ENCODE results near the gene SRGAP1.

SRGAP1 gene

DNA sequence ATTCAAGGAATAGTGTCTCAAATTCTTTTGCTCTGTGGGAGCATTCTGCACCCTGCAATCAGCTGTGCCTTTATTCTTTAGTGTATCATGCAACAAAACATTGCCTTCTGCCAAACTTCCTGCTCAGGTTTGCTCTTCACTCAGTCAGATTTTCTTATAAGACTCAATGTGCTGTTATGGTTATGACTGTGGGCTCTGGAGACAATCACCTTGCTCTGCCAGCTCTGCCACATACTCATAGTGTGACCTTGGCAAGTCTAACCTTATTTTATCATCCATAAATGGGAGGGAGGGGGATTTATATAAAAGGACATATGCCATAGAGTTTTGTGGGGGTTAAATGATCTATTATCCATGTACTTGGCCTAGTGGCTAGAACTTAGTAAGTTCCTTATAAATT is 51.3 kb downstream of the SRGAP1 start:
- Histone ChIP-seq H2AFZ (ENCODE audit: insufficient read depth, low read length, poor library complexity) (no peak overlapping the region), H3K23ac (ENCODE audit: low read length) (no peak overlapping the region), H3K9me3 (ENCODE audit: insufficient read depth, low read depth, low read length) (no peaks in the 10 kb centered on the region), H4K91ac (ENCODE audit: low read depth, low read length) (no peak overlapping the region), H2BK12ac (ENCODE audit: low read length) (no peak overlapping the region), H3K27me3 (ENCODE audit: insufficient read depth, low read length) (no peaks in the 10 kb centered on the region), H2AK5ac (ENCODE audit: low read length) (no peak overlapping the region), H3K4me2 (ENCODE audit: low read length) (no peak overlapping the region), H3K79me2 (ENCODE audit: control insufficient read depth, insufficient read depth, low read length, poor library complexity) (no peaks in the 10 kb centered on the region), H4K8ac (ENCODE audit: low read depth, low read length) (no peak overlapping the region), H3K4me1 (ENCODE audit: control insufficient read depth in 1 of 2, insufficient read depth in 2 of 2, low read length in 2 of 2) (no peaks in the 10 kb centered on the region), H2BK120ac (ENCODE audit: insufficient read depth, low read length, poor library complexity) (no peak overlapping the region), H3K9ac (ENCODE audit: low read length) (no peak overlapping the region), H3K18ac (ENCODE audit: low read length) (no peak overlapping the region), H2BK5ac (ENCODE audit: low read depth, low read length, poor library complexity) (no peak overlapping the region), H3K79me1 (ENCODE audit: low read length) (no peaks in the 10 kb centered on the region), H3K14ac (ENCODE audit: low read length) (no peak overlapping the region), H3K4ac (ENCODE audit: low read depth, low read length) (no peak overlapping the region), H3K4me3 (ENCODE audit: low read depth, low read length) (no peak overlapping the region), H3K27ac (ENCODE audit: low read depth, low read length) (no peak overlapping the region), H3K36me3 (ENCODE audit: control insufficient read depth in 1 of 2, insufficient read depth in 2 of 2, low read length in 2 of 2) (no peaks in the 10 kb centered on the region), H4K12ac (ENCODE audit: low read depth, low read length) (no peak overlapping the region)
- DNase-seq: no peak

DNA sequence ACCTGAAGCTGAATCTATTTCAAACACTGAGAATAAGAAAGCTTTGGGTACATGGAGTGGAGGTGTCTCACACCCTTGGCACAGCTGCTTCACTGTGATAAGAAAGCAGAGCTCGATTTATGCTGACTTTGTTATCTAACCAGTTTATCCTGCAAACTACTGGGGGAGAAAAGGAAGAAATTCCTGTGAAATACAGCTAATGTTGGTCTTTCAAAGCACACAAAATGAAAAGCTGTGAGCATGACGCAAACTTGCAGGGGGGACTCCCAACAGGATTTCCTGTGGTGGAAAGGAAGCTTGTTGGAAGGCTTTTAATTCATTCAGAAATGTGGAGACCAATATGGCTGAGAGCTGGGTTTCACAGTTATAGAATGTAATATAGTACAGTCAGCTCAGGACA is 53.4 kb downstream of the SRGAP1 start:
- Histone ChIP-seq H2BK120ac (ENCODE audit: insufficient read depth, low read length, poor library complexity) (no peak overlapping the region), H3K4ac (ENCODE audit: low read depth, low read length) (no peak overlapping the region), H4K8ac (ENCODE audit: low read depth, low read length) (peak overlapping the region; percentile 19), H4K12ac (ENCODE audit: low read depth, low read length) (no peak overlapping the region), H3K23ac (ENCODE audit: low read length) (no peak overlapping the region), H3K4me1 (ENCODE audit: control insufficient read depth in 1 of 2, insufficient read depth in 2 of 2, low read length in 2 of 2) (no peaks in the 10 kb centered on the region), H3K9ac (ENCODE audit: low read length) (no peak overlapping the region), H3K4me3 (ENCODE audit: low read depth, low read length) (no peak overlapping the region), H3K79me1 (ENCODE audit: low read length) (no peaks in the 10 kb centered on the region), H2BK12ac (ENCODE audit: low read length) (no peak overlapping the region), H4K91ac (ENCODE audit: low read depth, low read length) (no peak overlapping the region), H3K4me2 (ENCODE audit: low read length) (no peak overlapping the region), H3K18ac (ENCODE audit: low read length) (no peak overlapping the region), H3K36me3 (ENCODE audit: control insufficient read depth in 1 of 2, insufficient read depth in 2 of 2, low read length in 2 of 2) (no peaks in the 10 kb centered on the region), H2AK5ac (ENCODE audit: low read length) (no peak overlapping the region), H2BK5ac (ENCODE audit: low read depth, low read length, poor library complexity) (no peak overlapping the region), H3K79me2 (ENCODE audit: control insufficient read depth, insufficient read depth, low read length, poor library complexity) (no peaks in the 10 kb centered on the region), H3K27me3 (ENCODE audit: insufficient read depth, low read length) (no peaks in the 10 kb centered on the region), H2AFZ (ENCODE audit: insufficient read depth, low read length, poor library complexity) (no peak overlapping the region), H3K9me3 (ENCODE audit: insufficient read depth, low read depth, low read length) (no peaks in the 10 kb centered on the region), H3K27ac (ENCODE audit: low read depth, low read length) (no peak overlapping the region), H3K14ac (ENCODE audit: low read length) (no peak overlapping the region)
- no peak for DNase-seq
- WGBS (ENCODE audit: extremely low coverage, insufficient coverage, insufficient read length): no CpG with 5 or more reads among the region's 2 CpGs

DNA sequence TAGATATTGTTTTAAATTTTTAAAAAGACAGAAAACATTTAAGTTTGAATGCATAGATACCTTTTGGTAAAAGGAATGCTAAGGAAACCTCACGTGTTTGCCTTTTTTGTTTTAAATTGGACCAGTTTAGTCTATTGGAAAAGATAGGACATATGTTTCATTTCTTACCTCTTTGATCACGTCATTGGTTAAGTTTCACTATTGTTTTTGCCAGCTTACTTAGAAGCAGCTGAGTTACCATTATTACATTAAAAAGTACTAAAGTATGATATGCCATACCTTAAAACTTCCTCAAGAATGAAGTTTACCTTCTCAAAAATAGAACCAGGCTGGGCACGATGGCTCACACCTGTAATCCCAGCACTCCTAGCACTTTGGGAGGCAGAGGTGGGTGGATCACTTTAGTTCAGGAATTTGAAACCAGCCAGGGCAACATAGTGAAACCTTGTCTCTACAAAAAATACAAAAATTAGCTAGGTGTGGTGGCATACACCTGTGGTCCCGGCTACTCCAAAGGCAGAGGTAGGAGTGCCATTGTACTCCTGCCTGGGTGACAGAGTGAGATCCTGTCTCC is 54.4 kb downstream of the SRGAP1 start:
- no peak overlapping the region for H2AFZ ChIP-seq (ENCODE audit: insufficient read depth, low read length, poor library complexity)
- H3K9ac ChIP-seq (ENCODE audit: low read length): no peak overlapping the region
- no peak overlapping the region for H3K23ac ChIP-seq (ENCODE audit: low read length)
- no peaks in the 10 kb centered on the region for H3K36me3 ChIP-seq (ENCODE audit: control insufficient read depth in 1 of 2, insufficient read depth in 2 of 2, low read length in 2 of 2)
- H2BK5ac ChIP-seq (ENCODE audit: low read depth, low read length, poor library complexity): no peak overlapping the region
- H3K27me3 ChIP-seq (ENCODE audit: insufficient read depth, low read length): no peaks in the 10 kb centered on the region
- H2BK120ac ChIP-seq (ENCODE audit: insufficient read depth, low read length, poor library complexity): no peak overlapping the region
- no peak overlapping the region for H4K12ac ChIP-seq (ENCODE audit: low read depth, low read length)
- no peak overlapping the region for H3K4me2 ChIP-seq (ENCODE audit: low read length)
- no peaks in the 10 kb centered on the region for H3K79me1 ChIP-seq (ENCODE audit: low read length)
- no peak overlapping the region for H4K91ac ChIP-seq (ENCODE audit: low read depth, low read length)
- H3K4ac ChIP-seq (ENCODE audit: low read depth, low read length): no peak overlapping the region
- H3K79me2 ChIP-seq (ENCODE audit: control insufficient read depth, insufficient read depth, low read length, poor library complexity): no peaks in the 10 kb centered on the region
- H4K8ac ChIP-seq (ENCODE audit: low read depth, low read length): no peak overlapping the region
- no peak overlapping the region for H2AK5ac ChIP-seq (ENCODE audit: low read length)
- WGBS (ENCODE audit: extremely low coverage, insufficient coverage, insufficient read length): no CpG with 5 or more reads among the region's 4 CpGs
- no peak overlapping the region for H3K18ac ChIP-seq (ENCODE audit: low read length)
- H3K4me3 ChIP-seq (ENCODE audit: low read depth, low read length): no peak overlapping the region
- H3K9me3 ChIP-seq (ENCODE audit: insufficient read depth, low read depth, low read length): no peaks in the 10 kb centered on the region
- DNase-seq: no peak
- H3K27ac ChIP-seq (ENCODE audit: low read depth, low read length): no peak overlapping the region
- H3K4me1 ChIP-seq (ENCODE audit: control insufficient read depth in 1 of 2, insufficient read depth in 2 of 2, low read length in 2 of 2): no peaks in the 10 kb centered on the region
- H2BK12ac ChIP-seq (ENCODE audit: low read length): no peak overlapping the region
- no peak overlapping the region for H3K14ac ChIP-seq (ENCODE audit: low read length)

DNA sequence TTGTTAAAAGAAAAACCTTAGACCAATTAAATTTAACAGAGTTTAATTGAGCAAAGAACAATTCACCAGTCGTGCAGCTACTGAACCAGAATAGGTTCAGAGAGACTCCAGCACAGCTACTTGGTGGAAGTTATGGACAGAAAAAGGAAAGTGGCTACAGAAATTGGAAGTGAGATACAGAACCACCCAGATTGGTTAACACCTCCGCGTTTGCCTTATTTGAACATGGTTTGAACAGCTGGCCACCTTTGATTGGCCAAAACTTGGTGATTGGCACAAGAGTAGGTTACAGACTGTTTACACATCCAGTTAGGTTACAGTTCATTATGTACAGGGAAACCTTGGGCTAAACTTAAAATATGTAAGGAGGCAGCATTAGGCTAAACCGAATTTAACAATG is 54.9 kb downstream of the SRGAP1 start:
- Histone ChIP-seq H3K9me3 (ENCODE audit: insufficient read depth, low read depth, low read length) (no peaks in the 10 kb centered on the region), H3K4me1 (ENCODE audit: control insufficient read depth in 1 of 2, insufficient read depth in 2 of 2, low read length in 2 of 2) (no peaks in the 10 kb centered on the region), H3K4ac (ENCODE audit: low read depth, low read length) (no peak overlapping the region), H3K27ac (ENCODE audit: low read depth, low read length) (no peak overlapping the region), H3K9ac (ENCODE audit: low read length) (no peak overlapping the region), H3K4me3 (ENCODE audit: low read depth, low read length) (no peak overlapping the region), H4K12ac (ENCODE audit: low read depth, low read length) (no peak overlapping the region), H3K27me3 (ENCODE audit: insufficient read depth, low read length) (no peaks in the 10 kb centered on the region), H4K8ac (ENCODE audit: low read depth, low read length) (no peak overlapping the region), H3K23ac (ENCODE audit: low read length) (no peak overlapping the region), H3K36me3 (ENCODE audit: control insufficient read depth in 1 of 2, insufficient read depth in 2 of 2, low read length in 2 of 2) (no peaks in the 10 kb centered on the region), H2BK5ac (ENCODE audit: low read depth, low read length, poor library complexity) (no peak overlapping the region), H3K14ac (ENCODE audit: low read length) (no peak overlapping the region), H4K91ac (ENCODE audit: low read depth, low read length) (no peak overlapping the region), H2BK120ac (ENCODE audit: insufficient read depth, low read length, poor library complexity) (no peak overlapping the region), H2AK5ac (ENCODE audit: low read length) (no peak overlapping the region), H3K79me2 (ENCODE audit: control insufficient read depth, insufficient read depth, low read length, poor library complexity) (no peaks in the 10 kb centered on the region), H2AFZ (ENCODE audit: insufficient read depth, low read length, poor library complexity) (no peak overlapping the region), H2BK12ac (ENCODE audit: low read length) (no peak overlapping the region), H3K79me1 (ENCODE audit: low read length) (no peaks in the 10 kb centered on the region), H3K4me2 (ENCODE audit: low read length) (no peak overlapping the region), H3K18ac (ENCODE audit: low read length) (no peak overlapping the region)
- no CpG with 5 or more reads among the region's 4 CpGs for WGBS (ENCODE audit: extremely low coverage, insufficient coverage, insufficient read length)
- no peak for DNase-seq
